ENCODE results near the gene CCDC9B.

CCDC9B gene

GRCh38 chr15:40357723-40358470, 17.2 kb upstream of the CCDC9B start, which contains the start of gene DISP2:
Gene DISP2, plus strand, starts transcription at chr15:40358219. Its CDS starts 103 bp downstream, at chr15:40358322.
- peak within 1 kb of the TSS; percentile 54 for H3K4me3 ChIP-seq (ENCODE audit: low read length)
- no peak for DNase-seq (ENCODE audit: low read depth)
- no peak for TF ChIP-seq CTCF (conservative IDR thresholded peaks at IDR 0.05; ENCODE audit: low read depth, low read length)

GRCh38 chr15:40357246-40357645, 16.5 kb upstream of the CCDC9B start:
- no peak overlapping the region for H3K4me3 ChIP-seq (ENCODE audit: low read length)
- TF ChIP-seq CTCF (conservative IDR thresholded peaks at IDR 0.05; ENCODE audit: low read depth, low read length), result no peak
- DNase-seq (ENCODE audit: low read depth), result no peak

GRCh38 chr15:40355976-40356585, 15.3 kb upstream of the CCDC9B start:
- no peak for TF ChIP-seq CTCF (conservative IDR thresholded peaks at IDR 0.05; ENCODE audit: low read depth, low read length)
- no peak for DNase-seq (ENCODE audit: low read depth)
- no peak overlapping the region for H3K4me3 ChIP-seq (ENCODE audit: low read length)

GRCh38 chr15:40354408-40355171, 13.9 kb upstream of the CCDC9B start:
- peak; percentile 80 for TF ChIP-seq CTCF (conservative IDR thresholded peaks at IDR 0.05; ENCODE audit: low read depth, low read length)
- H3K4me3 ChIP-seq (ENCODE audit: low read length), result no peak overlapping the region
- DNase-seq (ENCODE audit: low read depth), result no peak

GRCh38 chr15:40353697-40354096, 13.0 kb upstream of the CCDC9B start:
- no peak overlapping the region for H3K4me3 ChIP-seq (ENCODE audit: low read length)
- DNase-seq (ENCODE audit: low read depth), result no peak
- no peak for TF ChIP-seq CTCF (conservative IDR thresholded peaks at IDR 0.05; ENCODE audit: low read depth, low read length)

GRCh38 chr15:40352281-40352901, 11.7 kb upstream of the CCDC9B start:
- TF ChIP-seq CTCF (conservative IDR thresholded peaks at IDR 0.05; ENCODE audit: low read depth, low read length), result no peak
- DNase-seq (ENCODE audit: low read depth), result no peak
- H3K4me3 ChIP-seq (ENCODE audit: low read length), result no peak overlapping the region
